ENCODE measurements around the gene PKN1.

Gene PKN1

GRCh38 chr19:14467816-14468215 is 34.7 kb downstream of the PKN1 start:
- DNase-seq, result no peak

- DNase-seq, result no peak
These were observed 37.1 kb downstream of the PKN1 start for GRCh38 chr19:14470031-14470876.

GRCh38 chr19:14471436-14472187 is 38.5 kb downstream of the PKN1 start:
- no peak for DNase-seq

- peak; percentile 6 for DNase-seq
These were observed 39.3 kb downstream of the PKN1 start for GRCh38 chr19:14472202-14472938.

DNA sequence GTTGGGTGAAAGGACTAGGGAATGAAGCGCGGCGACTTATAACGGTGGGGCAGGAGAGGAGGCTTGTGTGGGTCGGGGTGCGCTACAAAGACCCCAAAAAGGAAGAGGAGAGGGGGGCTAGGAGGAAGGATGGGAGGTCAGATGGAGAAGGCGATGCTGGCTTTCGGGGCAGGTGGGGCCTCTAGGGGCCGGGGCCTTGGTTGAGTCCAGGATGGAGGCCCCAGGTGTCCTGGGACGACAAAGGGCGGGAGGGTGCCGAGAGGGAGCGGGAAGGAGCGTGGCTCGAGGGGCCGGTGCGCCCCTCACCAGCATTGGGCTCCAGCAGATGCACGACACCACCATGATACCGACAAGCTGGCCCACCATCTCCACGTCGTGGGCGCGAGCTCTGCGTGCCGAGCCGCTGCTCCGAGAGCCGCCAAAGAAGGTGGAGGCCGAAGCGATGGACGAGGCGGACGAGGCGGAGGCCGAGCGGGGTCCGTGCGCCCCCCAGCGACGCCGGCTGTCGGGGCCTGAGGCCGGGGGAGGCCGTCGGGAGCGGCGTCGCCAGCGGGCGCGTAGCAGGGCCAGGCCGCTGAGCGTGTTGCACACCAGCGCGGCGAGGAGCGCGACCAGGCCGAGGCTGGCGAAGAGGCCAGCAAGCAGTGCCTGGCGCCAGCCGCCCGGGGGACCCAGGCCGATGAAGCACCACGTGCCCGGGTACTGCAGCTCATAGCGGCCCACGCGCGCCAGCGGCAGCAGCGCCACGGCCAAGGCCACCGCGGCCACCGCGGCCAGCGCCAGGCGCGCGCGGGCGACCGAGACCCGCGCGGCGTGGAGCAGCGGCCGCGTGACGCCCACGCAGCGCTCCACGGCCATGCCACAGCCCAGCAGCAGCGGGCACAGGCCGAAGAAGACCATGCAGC is 40.2 kb downstream of the PKN1 start:
- no peak for DNase-seq

- no peak for DNase-seq
These were observed 41.0 kb downstream of the PKN1 start for GRCh38 chr19:14473978-14474578.

- no peak for DNase-seq
These were observed 41.7 kb downstream of the PKN1 start for GRCh38 chr19:14474827-14475226.

DNA sequence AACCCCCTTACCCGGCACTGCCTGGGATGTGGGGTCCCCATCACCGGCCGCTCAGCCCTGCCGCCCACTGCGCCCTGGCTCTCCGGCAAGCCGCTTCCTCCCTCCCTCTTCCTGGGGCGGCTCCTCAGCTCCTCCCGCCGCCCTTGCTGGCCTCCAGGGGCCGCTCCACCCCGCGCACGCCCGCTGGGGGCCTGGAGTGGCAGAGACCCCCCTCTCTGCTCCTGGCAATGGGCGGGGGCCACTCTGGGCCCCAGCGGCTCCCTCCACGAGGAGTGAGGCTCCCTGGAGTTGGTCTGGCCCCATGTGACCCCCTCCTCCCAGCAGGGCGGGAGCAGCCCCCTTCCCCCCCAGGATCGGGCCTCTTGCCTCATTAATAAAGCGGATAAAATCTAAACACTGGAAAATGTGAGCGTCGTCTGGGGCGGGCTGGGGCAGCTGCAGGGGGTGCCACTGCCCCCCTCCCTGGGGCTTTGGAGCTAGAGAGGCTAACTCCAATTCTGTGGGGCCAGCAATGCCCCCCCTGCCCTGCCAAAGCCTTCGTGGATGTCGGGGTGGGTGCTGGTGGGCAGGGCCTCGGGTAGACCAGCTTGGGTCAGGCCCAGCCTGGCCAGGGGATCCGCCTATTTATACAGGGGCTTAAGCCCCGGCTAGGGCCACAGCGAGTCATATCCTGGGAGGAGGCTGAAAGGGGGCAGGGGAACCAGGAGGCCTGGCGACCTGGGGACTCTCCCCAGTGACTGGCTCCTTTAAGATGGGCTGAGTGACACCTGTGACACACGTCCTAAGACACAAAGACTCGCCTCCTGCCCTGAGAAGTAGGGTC is 42.4 kb downstream of the PKN1 start, which contains the start of gene PTGER1:
PTGER1 (minus strand) TSS at position 104 of the 823 bp plus-strand sequence. CDS start 1,034 bp downstream, outside the sequence.
- no peak for DNase-seq

DNA sequence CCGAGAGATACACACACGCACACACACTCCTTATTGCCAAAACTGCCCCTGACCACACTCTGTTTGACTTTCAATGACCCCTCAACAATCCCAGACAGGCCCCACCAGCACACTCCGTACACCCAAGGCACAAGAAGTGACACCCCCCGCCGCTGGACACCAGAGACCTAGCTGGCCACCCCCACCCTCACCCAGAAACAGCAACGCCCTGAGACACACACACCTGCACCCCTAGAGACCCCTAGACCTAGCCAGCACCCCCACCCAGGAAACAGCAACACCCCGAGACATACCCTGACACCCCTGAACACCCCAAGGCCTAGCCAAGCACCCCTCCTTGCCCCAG is 43.2 kb downstream of the PKN1 start:
- no peak for DNase-seq

DNA sequence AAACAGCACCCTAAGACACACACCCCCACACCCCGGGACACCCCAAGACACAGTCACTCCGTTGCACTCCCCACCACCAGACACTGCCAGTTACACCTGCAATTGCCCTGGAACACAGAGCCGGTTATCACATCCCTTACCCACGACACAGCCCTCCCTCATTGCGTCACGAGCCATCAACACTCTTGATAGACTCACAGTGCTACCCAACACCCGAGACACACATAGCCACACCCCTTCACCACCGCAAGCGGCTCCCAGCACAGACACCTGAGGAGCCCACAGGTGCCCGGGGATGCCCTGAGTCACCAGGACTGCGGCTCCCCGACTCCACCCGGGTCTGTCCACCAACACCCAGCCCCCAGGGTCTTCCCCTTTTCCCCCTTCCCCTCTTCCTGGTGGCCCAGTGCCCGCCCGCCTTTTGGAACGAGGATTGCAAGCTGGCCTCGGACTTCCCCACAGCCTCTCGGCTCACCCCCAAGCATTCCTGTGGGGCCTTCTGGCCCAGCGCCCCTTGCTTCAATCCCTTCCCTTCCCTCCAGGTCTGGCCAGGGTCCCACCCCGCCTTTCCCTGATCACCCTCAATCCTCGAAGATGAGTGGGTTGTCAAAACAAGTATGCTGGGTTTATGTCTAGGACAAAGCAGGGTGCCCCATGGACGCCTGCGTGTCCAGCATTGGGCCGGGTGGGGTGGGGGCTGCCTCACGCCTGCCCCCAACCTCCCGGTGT is 43.7 kb downstream of the PKN1 start:
- peak; percentile 1 for DNase-seq

DNA sequence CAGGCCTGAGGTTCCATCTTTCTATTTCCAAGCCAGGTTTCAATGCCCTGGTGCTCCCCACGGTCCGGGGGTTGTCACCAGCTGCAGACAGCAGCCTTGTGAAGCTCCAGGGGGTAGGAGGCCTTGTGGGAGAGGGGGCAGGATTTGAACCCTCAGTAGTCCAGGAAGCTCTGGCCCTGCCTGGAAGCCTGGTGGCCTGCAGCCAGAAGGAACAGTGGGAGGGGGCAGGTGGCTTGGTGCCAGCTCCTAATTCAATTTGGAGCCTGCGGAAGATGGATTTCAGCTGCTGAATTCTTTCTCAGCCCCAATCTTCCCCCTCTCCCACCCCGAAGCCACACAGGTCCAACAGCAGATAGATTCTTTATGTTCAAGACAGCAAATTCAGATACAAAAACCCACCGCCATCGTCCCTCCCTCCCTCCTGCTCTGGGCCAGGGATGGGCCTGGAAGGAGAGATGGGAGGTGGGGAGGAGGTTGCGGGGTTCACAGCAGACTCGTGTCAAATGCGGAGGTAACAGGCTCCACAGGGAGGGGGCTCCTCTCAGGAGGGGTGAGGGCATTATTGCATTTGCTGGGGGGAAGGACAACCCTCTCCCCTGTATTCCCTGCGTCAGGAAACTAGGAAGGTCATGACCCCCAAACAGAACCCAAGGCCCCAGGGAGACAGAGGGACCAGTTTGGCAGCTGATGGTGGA is 44.5 kb downstream of the PKN1 start:
- DNase-seq, result no peak

- no peak for DNase-seq
These were observed 45.0 kb downstream of the PKN1 start for GRCh38 chr19:14478113-14478545.

- DNase-seq, result no peak
These were observed 46.3 kb downstream of the PKN1 start for GRCh38 chr19:14479309-14479974.

DNA sequence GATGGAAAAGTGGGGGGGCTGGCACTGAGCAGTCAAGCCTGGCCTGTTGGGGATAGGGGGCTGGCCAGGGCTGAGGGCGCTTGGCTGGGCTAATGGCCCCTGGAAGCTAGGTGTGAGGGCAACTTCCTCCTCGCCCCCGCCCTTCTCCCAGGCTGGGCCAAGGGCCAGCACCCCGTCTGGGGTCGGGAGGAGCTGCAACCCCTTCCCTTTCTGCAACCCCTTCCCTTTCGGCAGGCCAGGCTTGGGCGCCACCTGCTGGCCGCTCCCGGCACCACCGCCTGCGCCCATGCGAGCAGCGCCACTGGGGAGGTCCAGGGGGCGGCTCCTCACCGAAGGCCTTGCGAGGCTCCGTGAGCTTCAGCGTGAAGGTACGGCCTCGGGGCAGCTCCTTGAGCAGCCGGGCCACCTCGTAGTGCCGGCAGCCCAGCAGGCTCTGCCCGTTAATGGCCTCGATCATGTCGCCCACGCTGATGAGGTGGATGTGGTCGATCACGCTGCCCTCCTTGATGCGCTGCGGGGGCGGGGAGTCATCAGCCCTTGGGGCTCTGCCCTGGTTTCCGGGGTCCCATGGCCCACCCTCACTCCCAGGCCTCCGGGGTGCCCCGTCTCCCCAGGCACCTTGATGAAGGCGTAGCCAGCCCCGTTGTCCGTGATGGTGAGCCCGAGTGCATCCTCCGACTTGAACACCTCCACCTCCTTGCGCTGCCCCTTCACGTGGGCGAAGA is 47.0 kb downstream of the PKN1 start:
- DNase-seq, result no peak

GRCh38 chr19:14480700-14481079 is 47.6 kb downstream of the PKN1 start:
- no peak for DNase-seq

- no peak for DNase-seq
These were observed 49.3 kb downstream of the PKN1 start for GRCh38 chr19:14482172-14482941.

- DNase-seq, result no peak
These were observed 54.4 kb downstream of the PKN1 start for GRCh38 chr19:14487370-14488125.
